ENCODE measurements around the gene NGF.

DNA sequence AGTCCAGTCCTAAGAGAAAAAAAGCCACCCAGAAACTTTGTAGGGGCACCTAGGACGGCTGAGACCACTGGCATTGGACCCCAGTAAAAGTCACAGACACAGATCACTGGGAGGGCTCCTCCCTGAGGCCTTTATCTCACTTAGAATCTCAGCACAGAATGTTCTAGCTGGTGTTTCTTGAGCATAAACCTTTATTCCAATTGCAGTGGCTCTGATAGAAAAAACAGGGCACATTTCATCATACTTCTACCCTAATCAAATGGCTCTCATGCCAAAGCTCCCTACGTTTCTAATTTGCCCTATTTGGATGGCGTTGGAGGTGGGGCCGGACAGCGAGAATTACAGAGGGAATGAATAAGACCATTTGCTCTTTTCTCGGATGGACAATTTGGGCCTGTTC, 53.8 kb downstream of the NGF start:
- TF ChIP-seq, protein P1, sequence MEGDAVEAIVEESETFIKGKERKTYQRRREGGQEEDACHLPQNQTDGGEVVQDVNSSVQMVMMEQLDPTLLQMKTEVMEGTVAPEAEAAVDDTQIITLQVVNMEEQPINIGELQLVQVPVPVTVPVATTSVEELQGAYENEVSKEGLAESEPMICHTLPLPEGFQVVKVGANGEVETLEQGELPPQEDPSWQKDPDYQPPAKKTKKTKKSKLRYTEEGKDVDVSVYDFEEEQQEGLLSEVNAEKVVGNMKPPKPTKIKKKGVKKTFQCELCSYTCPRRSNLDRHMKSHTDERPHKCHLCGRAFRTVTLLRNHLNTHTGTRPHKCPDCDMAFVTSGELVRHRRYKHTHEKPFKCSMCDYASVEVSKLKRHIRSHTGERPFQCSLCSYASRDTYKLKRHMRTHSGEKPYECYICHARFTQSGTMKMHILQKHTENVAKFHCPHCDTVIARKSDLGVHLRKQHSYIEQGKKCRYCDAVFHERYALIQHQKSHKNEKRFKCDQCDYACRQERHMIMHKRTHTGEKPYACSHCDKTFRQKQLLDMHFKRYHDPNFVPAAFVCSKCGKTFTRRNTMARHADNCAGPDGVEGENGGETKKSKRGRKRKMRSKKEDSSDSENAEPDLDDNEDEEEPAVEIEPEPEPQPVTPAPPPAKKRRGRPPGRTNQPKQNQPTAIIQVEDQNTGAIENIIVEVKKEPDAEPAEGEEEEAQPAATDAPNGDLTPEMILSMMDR (IDR thresholded peaks at IDR 0.05), result no peak
- TF ChIP-seq EZH2 (IDR thresholded peaks at IDR 0.05; ENCODE audit: borderline replicate concordance, insufficient read depth, low read depth, low read length, poor library complexity, severe bottlenecking), result no peak
